Neural cell (in vitro differentiated cells): ENCODE data around the gene GNAI1. TPM values are rescaled to one million over a fixed set of nuclear protein-coding genes. Genes with fewer than 3 reads are reported as not detected.

Experiments
- H2AFZ ChIP-seq: fragments of 200-600, 300-800 bp; sonication (generic), shearing (Covaris generic); 2 replicates; pipeline ENCODE4 v1.6.0; 2014; ENCODE audit warnings: low read depth, mild to moderate bottlenecking, antibody characterized with exemption, low read length, moderate library complexity
- H3F3A ChIP-seq: fragments of 200-600 bp; shearing (Covaris generic); 2 replicates; pipeline ENCODE4 v1.6.1; 2016; ENCODE audit warnings: mild to moderate bottlenecking, moderate library complexity, mixed read lengths, antibody characterized with exemption, low read length; ENCODE audit not compliant: insufficient read depth, poor library complexity, severe bottlenecking
- H3K27ac ChIP-seq: fragments of 200-600, 300-800 bp; sonication (generic), shearing (Covaris generic); 2 replicates; pipeline ENCODE4 v1.5.1; 2014; ENCODE audit warnings: mild to moderate bottlenecking, low read length, moderate library complexity
- H3K27me3 ChIP-seq: fragments of 300-800, 200-600 bp; sonication (generic), shearing (Covaris generic); 2 replicates; pipeline ENCODE4 v1.6.0; 2014; ENCODE audit warnings: mild to moderate bottlenecking, low read depth, low read length, moderate library complexity; ENCODE audit not compliant: insufficient read depth
- H3K36me3 ChIP-seq: fragments of 300-800, 200-600 bp; sonication (generic), shearing (Covaris generic); 2 replicates; pipeline ENCODE4 v1.5.1; 2014; ENCODE audit warnings: mild to moderate bottlenecking, antibody characterized with exemption, low read length, moderate library complexity; ENCODE audit not compliant: insufficient read depth
- H3K4me2 ChIP-seq: fragments of 300-800, 200-600 bp; sonication (generic), shearing (Covaris generic); 2 replicates; pipeline ENCODE4 v1.6.0; 2014; ENCODE audit warnings: mild to moderate bottlenecking, low read length
- H3K4me3 ChIP-seq: fragments of 300-800, 200-600 bp; sonication (generic), shearing (Covaris generic); 2 replicates; pipeline ENCODE4 v1.5.1; 2014; ENCODE audit warnings: mild to moderate bottlenecking, low read length, moderate library complexity
- H3K79me2 ChIP-seq: fragments of 200-600 bp; shearing (Covaris generic); replicated peaks from 2 replicates; pipeline ENCODE4 v1.6.0; 2014; ENCODE audit warnings: mild to moderate bottlenecking, low read length, moderate library complexity; ENCODE audit not compliant: insufficient read depth
- H3K9ac ChIP-seq: fragments of 300-800, 200-600 bp; sonication (generic), shearing (Covaris generic); 2 replicates; pipeline ENCODE4 v1.6.1; 2016; ENCODE audit warnings: mild to moderate bottlenecking, low read length, mixed read lengths
- H3K9me2 ChIP-seq: fragments of 200-600 bp; shearing (Covaris generic); 2 replicates; pipeline ENCODE4 v1.6.1; 2016; ENCODE audit warnings: mild to moderate bottlenecking, low read length, mixed read lengths; ENCODE audit not compliant: insufficient read depth
- H3K9me3 ChIP-seq: fragments of 200-600, 300-800 bp; sonication (generic), shearing (Covaris generic); 2 replicates; pipeline ENCODE4 v1.6.1; 2016; ENCODE audit warnings: mild to moderate bottlenecking, mixed run types, low read length, moderate library complexity, mixed read lengths
- H4K20me1 ChIP-seq: fragments of 200-600 bp; shearing (Covaris generic); 2 replicates; pipeline ENCODE4 v1.6.1; 2016; ENCODE audit warnings: mild to moderate bottlenecking, mixed run types; ENCODE audit not compliant: insufficient read depth
- EP300 ChIP-seq: fragments of 450-650 bp; conservative IDR thresholded peaks from 2 replicates; pipeline ENCODE4 v1.6.1; 2014; ENCODE audit warnings: antibody characterized with exemption, mild to moderate bottlenecking, moderate library complexity; ENCODE audit not compliant: poor library complexity, severe bottlenecking
- EZH2 ChIP-seq: fragments of 200-600, 300-800 bp; shearing (Covaris generic), sonication (generic); IDR thresholded peaks from 2 replicates; pipeline ENCODE4 v1.6.1; 2014; ENCODE audit warnings: antibody characterized with exemption, low read length, borderline replicate concordance, mild to moderate bottlenecking; ENCODE audit not compliant: insufficient read depth, poor library complexity, severe bottlenecking
- MXI1 ChIP-seq: fragments of 450-650 bp; conservative IDR thresholded peaks from 2 replicates; pipeline ENCODE4 v1.6.1; 2014; ENCODE audit warnings: antibody characterized with exemption, mild to moderate bottlenecking; ENCODE audit not compliant: poor library complexity, severe bottlenecking
- POLR2AphosphoS5 ChIP-seq: IDR thresholded peaks from 2 replicates; pipeline ENCODE4 v1.6.1; 2012
- RAD21 ChIP-seq: fragments of 450-650 bp; conservative IDR thresholded peaks from 2 replicates; pipeline ENCODE4 v1.6.1; 2014; ENCODE audit warnings: antibody characterized with exemption, mild to moderate bottlenecking, moderate library complexity
- SMC3 ChIP-seq: fragments of 450-650 bp; conservative IDR thresholded peaks from 2 replicates; pipeline ENCODE4 v1.6.1; 2014; ENCODE audit warnings: antibody characterized with exemption, mild to moderate bottlenecking, moderate library complexity; ENCODE audit not compliant: poor library complexity
- TAF1 ChIP-seq: IDR thresholded peaks from 2 replicates; pipeline ENCODE4 v1.6.1; 2012; ENCODE audit warnings: low read depth
- polyA plus RNA-seq: library from polyadenylated mRNA; depleted of rRNA; stranded (reverse); fragments of >200 nt; gene quantifications from 2 replicates; pipeline ENCODE4 v1.2.3, GENCODE V29; 2014
- TF ChIP-seq, protein P1 (sequence below): fragments of 450-650 bp; IDR thresholded peaks from 2 replicates; pipeline ENCODE4 v1.5.1; 2014; ENCODE audit warnings: antibody characterized with exemption, mild to moderate bottlenecking, moderate library complexity; ENCODE audit not compliant: poor library complexity, severe bottlenecking
- TF ChIP-seq, protein P2 (sequence below): IDR thresholded peaks from 2 replicates; pipeline ENCODE4 v1.6.1; 2012; ENCODE audit warnings: borderline replicate concordance

GNAI1 gene
- polyA plus RNA-seq, 1 donor from 2014 or later, result 69.3 TPM

DNA sequence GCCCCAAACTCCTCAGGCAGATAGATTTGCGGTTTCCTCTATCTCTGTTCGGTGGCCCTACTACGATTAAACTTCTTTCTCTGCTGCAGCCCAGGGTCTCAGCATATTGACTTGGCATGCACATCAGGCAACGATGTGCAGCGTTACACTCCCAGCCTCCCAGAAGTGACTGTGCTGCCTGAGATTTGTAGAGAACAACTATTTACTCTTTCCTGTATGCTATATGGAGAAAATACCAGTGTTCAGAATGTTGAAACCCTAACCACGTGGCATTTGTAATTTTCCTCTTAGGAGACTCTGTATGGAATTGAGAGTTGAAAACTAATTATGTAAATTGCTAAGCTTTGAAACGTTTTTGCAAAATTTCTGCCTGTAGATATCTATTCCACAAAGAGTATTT is 50.9 kb downstream of the GNAI1 start:
- Histone ChIP-seq H3K36me3 (no peaks in the 10 kb centered on the region), H3K27ac (no peak overlapping the region), H4K20me1 (no peaks in the 10 kb centered on the region), H3K9ac (no peak overlapping the region), H3K27me3 (no peaks in the 10 kb centered on the region), H3F3A (no peaks in the 10 kb centered on the region), H3K4me3 (no peak overlapping the region), H3K9me3 (no peaks in the 10 kb centered on the region), H3K9me2 (no peaks in the 10 kb centered on the region), H3K4me2 (no peak overlapping the region), H2AFZ (no peak overlapping the region), H3K79me2 (no peaks in the 10 kb centered on the region)
- TF ChIP-seq EZH2 (no peak), SMC3 (no peak), RAD21 (no peak), MXI1 (no peak), TAF1 (no peak), EP300 (no peak), POLR2AphosphoS5 (no peak)
- TF ChIP-seq, protein P1, sequence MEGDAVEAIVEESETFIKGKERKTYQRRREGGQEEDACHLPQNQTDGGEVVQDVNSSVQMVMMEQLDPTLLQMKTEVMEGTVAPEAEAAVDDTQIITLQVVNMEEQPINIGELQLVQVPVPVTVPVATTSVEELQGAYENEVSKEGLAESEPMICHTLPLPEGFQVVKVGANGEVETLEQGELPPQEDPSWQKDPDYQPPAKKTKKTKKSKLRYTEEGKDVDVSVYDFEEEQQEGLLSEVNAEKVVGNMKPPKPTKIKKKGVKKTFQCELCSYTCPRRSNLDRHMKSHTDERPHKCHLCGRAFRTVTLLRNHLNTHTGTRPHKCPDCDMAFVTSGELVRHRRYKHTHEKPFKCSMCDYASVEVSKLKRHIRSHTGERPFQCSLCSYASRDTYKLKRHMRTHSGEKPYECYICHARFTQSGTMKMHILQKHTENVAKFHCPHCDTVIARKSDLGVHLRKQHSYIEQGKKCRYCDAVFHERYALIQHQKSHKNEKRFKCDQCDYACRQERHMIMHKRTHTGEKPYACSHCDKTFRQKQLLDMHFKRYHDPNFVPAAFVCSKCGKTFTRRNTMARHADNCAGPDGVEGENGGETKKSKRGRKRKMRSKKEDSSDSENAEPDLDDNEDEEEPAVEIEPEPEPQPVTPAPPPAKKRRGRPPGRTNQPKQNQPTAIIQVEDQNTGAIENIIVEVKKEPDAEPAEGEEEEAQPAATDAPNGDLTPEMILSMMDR, result no peak
- TF ChIP-seq, protein P2, sequence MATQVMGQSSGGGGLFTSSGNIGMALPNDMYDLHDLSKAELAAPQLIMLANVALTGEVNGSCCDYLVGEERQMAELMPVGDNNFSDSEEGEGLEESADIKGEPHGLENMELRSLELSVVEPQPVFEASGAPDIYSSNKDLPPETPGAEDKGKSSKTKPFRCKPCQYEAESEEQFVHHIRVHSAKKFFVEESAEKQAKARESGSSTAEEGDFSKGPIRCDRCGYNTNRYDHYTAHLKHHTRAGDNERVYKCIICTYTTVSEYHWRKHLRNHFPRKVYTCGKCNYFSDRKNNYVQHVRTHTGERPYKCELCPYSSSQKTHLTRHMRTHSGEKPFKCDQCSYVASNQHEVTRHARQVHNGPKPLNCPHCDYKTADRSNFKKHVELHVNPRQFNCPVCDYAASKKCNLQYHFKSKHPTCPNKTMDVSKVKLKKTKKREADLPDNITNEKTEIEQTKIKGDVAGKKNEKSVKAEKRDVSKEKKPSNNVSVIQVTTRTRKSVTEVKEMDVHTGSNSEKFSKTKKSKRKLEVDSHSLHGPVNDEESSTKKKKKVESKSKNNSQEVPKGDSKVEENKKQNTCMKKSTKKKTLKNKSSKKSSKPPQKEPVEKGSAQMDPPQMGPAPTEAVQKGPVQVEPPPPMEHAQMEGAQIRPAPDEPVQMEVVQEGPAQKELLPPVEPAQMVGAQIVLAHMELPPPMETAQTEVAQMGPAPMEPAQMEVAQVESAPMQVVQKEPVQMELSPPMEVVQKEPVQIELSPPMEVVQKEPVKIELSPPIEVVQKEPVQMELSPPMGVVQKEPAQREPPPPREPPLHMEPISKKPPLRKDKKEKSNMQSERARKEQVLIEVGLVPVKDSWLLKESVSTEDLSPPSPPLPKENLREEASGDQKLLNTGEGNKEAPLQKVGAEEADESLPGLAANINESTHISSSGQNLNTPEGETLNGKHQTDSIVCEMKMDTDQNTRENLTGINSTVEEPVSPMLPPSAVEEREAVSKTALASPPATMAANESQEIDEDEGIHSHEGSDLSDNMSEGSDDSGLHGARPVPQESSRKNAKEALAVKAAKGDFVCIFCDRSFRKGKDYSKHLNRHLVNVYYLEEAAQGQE, result no peak

DNA sequence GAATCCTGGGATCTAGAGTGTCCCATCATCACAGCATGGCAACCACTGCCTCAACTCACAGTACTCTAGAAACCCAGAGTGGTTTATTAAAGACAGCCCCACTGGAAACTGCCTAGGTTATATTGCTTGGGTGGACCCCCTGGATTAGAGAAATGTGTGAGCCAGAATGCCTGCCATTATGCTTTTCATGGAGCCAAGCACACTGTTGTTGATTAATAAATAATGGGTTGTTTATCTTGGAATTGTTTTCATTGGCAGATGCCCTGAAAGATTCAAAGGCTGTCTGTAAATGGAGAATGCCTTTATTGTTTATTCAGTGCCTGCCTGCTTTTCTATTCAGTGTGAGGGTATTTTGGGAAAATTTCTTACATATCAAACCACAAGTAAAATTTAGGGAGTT is 52.1 kb downstream of the GNAI1 start:
- H3F3A ChIP-seq, result no peaks in the 10 kb centered on the region
- no peak overlapping the region for H3K4me3 ChIP-seq
- H3K9me2 ChIP-seq, result no peaks in the 10 kb centered on the region
- no peaks in the 10 kb centered on the region for H3K79me2 ChIP-seq
- H2AFZ ChIP-seq, result no peak overlapping the region
- no peaks in the 10 kb centered on the region for H3K9me3 ChIP-seq
- H4K20me1 ChIP-seq, result no peaks in the 10 kb centered on the region
- no peak for TF ChIP-seq EP300
- no peak for TF ChIP-seq RAD21
- no peak for TF ChIP-seq TAF1
- no peak for TF ChIP-seq MXI1
- TF ChIP-seq SMC3, result no peak
- TF ChIP-seq, protein P2, result no peak
- TF ChIP-seq POLR2AphosphoS5, result no peak
- TF ChIP-seq EZH2, result no peak
- TF ChIP-seq, protein P1, result no peak
- H3K9ac ChIP-seq, result no peak overlapping the region
- H3K27ac ChIP-seq, result no peak overlapping the region
- no peak overlapping the region for H3K4me2 ChIP-seq
- no peaks in the 10 kb centered on the region for H3K27me3 ChIP-seq
- H3K36me3 ChIP-seq, result no peaks in the 10 kb centered on the region
